Subcutaneous adipose tissue (tissue), 4 donors: ENCODE measurements around the gene KMT5B. TPM values are rescaled to one million over a fixed set of nuclear protein-coding genes. Genes with fewer than 3 reads are reported as not detected.

Source experiments
- total RNA-seq, 4 donors: library from RNA; depleted of rRNA; stranded (reverse); fragments of >200 nt; gene quantifications; one replicate each; pipeline ENCODE4 v1.1.0, GENCODE V29; 2016
- TF ChIP-seq, protein P1 (sequence below): fragments of 450-650 bp; IDR thresholded peaks from one replicate; pipeline ENCODE4 v1.5.1; 2016; ENCODE audit warnings: low read depth, mild to moderate bottlenecking, control low read depth, antibody characterized with exemption, moderate library complexity

The KMT5B gene
- total RNA-seq, 4 donors from 2014 or later: 30.6 to 42.8 (median 37.9) TPM

GRCh38 chr11:68229601-68230000, 16.5 kb upstream of the KMT5B start:
- TF ChIP-seq, protein P1, sequence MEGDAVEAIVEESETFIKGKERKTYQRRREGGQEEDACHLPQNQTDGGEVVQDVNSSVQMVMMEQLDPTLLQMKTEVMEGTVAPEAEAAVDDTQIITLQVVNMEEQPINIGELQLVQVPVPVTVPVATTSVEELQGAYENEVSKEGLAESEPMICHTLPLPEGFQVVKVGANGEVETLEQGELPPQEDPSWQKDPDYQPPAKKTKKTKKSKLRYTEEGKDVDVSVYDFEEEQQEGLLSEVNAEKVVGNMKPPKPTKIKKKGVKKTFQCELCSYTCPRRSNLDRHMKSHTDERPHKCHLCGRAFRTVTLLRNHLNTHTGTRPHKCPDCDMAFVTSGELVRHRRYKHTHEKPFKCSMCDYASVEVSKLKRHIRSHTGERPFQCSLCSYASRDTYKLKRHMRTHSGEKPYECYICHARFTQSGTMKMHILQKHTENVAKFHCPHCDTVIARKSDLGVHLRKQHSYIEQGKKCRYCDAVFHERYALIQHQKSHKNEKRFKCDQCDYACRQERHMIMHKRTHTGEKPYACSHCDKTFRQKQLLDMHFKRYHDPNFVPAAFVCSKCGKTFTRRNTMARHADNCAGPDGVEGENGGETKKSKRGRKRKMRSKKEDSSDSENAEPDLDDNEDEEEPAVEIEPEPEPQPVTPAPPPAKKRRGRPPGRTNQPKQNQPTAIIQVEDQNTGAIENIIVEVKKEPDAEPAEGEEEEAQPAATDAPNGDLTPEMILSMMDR: no peak

DNA sequence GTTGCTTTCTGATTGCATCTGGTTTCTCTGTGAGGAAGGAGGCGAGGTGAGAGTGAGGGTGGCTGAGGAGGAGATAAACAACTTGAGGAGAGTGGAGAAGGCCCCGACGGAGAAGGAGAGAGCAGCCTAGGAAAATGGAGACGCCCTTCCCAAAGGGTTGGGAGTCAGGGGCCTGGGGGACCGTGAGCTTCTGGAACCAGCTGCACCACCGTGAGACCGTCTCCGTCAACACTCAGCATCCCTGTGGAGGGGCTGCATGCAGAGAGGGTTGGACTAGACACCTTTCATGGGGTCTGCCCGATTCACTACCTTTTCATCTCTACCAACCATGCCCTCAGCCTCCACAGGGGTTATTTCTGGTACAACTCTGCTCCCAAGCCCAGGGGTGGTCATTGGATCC, 13.3 kb upstream of the KMT5B start:
- TF ChIP-seq, protein P1: no peak

DNA sequence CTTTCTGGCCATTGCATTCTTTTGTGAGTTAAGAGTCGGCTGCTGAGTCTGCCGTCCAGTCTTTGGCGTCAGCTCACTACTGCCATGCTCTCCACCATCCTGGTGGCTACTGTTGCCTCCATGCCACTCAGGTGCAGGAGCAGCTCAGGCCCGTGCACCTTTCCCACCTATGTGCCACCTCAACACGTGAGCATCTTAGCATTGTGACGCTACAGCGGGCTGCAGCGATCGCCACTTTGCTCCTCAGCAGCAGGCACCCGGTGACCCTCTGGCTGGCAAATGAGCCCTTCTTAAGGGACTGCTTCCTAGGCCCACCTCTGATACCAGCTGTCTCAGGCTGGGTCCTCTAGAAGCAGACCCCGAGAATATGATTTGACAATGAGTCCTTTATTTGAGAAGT, 11.5 kb upstream of the KMT5B start:
- TF ChIP-seq, protein P1: no peak

DNA sequence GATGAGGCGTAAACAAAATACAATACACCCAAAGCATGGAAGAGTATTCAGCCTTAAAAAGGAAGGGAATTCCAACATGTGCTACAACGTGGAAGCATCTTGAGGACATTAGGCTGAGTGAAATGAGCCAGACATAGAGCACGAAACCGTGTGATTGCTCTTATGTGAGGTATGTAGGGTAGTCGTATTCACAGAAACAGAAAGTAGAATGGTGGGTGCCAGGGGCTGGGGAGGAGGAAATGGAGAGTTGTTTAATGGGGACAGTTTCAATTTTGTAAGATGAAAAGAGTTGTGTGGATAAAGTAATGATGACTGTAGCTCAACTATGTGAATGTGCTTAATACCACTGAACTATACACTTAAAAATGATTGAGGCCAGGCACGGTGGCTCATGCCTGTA, 10.2 kb upstream of the KMT5B start:
- TF ChIP-seq, protein P1: no peak

DNA sequence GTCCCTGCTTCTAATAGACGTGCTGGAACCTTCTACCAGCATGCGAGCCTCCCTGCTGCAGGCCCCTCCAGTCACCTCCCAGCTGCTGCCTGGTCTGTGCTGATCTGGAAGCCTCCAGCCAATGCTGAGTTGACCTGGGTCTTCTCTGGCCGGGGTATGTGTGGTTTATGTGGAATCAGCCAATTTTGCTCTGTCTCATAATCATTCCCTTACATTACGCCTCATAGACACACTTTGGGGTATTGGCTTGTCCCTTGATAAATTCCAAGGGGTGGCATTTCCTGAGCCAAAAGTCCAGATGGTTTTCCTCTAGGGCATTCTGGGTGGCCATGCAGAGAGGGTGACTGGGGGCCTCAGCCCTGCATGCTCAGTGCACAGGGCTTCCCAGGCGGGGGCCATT, 8.3 kb upstream of the KMT5B start:
- TF ChIP-seq, protein P1: no peak

GRCh38 chr11:68216171-68216938, 3.3 kb upstream of the KMT5B start:
- TF ChIP-seq, protein P1: no peak

- TF ChIP-seq, protein P1: no peak
Observed at GRCh38 chr11:68215524-68216170, 2.6 kb upstream of the KMT5B start.
